Ascending aorta (tissue), 2 donors: ENCODE measurements around the gene PDIA5. TPM values are rescaled to one million over a fixed set of nuclear protein-coding genes. Genes with fewer than 3 reads are reported as not detected.
A peak's percentile ranks its signal among the peaks of the same experiment; 100 is the strongest.

Experiments
- DNase-seq, 2 donors: peaks; one replicate each; pipeline ENCODE4 v3.0.0-alpha.2; 2019; ENCODE audit warnings: low spot score in 2 of 2
- H3K27ac ChIP-seq, 2 donors: fragments of 200-600 bp; sonication (generic); one replicate each; pipeline ENCODE4 v1.5.1; 2016 to 2017; ENCODE audit warnings: mild to moderate bottlenecking in 1 of 2
- H3K27me3 ChIP-seq: fragments of 200-600 bp; sonication (generic); one replicate; pipeline ENCODE4 v1.5.1; 2017
- H3K36me3 ChIP-seq, 2 donors: fragments of 200-600 bp; sonication (generic); one replicate each; pipeline ENCODE4 v1.5.1; 2016
- H3K4me1 ChIP-seq, 2 donors: fragments of 200-600 bp; sonication (generic); one replicate each; pipeline ENCODE4 v1.5.1; 2016 to 2017; ENCODE audit warnings: mild to moderate bottlenecking in 1 of 2
- H3K4me3 ChIP-seq, 2 donors: fragments of 200-600 bp; sonication (generic); one replicate each; pipeline ENCODE4 v1.5.1; 2016 to 2017; ENCODE audit warnings: mild to moderate bottlenecking in 1 of 2
- H3K9me3 ChIP-seq, 2 donors: fragments of 200-600 bp; sonication (generic); one replicate each; pipeline ENCODE4 v1.5.1; 2016
- intact Hi-C: fragments of 100-400 bp; cut with DNase I; formaldehyde crosslinking; loops from one replicate; pipeline ENCODE4 v1.15.1; 2023
- total RNA-seq: library from RNA; depleted of rRNA; stranded (reverse); fragments of >200 nt; gene quantifications from one replicate; pipeline ENCODE4 v1.1.0, GENCODE V29; 2016
- TF ChIP-seq, protein P1 (sequence below), 3 experiments: fragments of 200-600 bp in 2 of 3; fragments of 450-650 bp in 1 of 3; sonication (generic) in 2 of 3; IDR thresholded peaks; one replicate each; pipeline ENCODE4 v1.5.1; 2016 to 2019; ENCODE audit warnings: antibody characterized with exemption in 3 of 3, mild to moderate bottlenecking in 1 of 3, moderate library complexity in 1 of 3

PDIA5 gene
- total RNA-seq, 1 donor from 2014 or later = 21.3 TPM

GRCh38 chr3:123021388-123021787 is 45.4 kb upstream of the PDIA5 start:
- TF ChIP-seq, protein P1, sequence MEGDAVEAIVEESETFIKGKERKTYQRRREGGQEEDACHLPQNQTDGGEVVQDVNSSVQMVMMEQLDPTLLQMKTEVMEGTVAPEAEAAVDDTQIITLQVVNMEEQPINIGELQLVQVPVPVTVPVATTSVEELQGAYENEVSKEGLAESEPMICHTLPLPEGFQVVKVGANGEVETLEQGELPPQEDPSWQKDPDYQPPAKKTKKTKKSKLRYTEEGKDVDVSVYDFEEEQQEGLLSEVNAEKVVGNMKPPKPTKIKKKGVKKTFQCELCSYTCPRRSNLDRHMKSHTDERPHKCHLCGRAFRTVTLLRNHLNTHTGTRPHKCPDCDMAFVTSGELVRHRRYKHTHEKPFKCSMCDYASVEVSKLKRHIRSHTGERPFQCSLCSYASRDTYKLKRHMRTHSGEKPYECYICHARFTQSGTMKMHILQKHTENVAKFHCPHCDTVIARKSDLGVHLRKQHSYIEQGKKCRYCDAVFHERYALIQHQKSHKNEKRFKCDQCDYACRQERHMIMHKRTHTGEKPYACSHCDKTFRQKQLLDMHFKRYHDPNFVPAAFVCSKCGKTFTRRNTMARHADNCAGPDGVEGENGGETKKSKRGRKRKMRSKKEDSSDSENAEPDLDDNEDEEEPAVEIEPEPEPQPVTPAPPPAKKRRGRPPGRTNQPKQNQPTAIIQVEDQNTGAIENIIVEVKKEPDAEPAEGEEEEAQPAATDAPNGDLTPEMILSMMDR (IDR thresholded peaks at IDR 0.05) = no peak
- no peak for DNase-seq
- intact Hi-C loops = loop anchor here (10.0 kb wide), 1 partner anchor 183 kb away; the partner anchor contains the start of gene SEC22A
- H3K9me3 ChIP-seq = no peaks in the 10 kb centered on the region
- H3K4me3 ChIP-seq = no peak overlapping the region
- peaks cover 0 to 3% of the 10 kb centered on the region in 2 donors for H3K4me1 ChIP-seq
- no peak overlapping the region for H3K27ac ChIP-seq
- no peaks in the 10 kb centered on the region for H3K36me3 ChIP-seq
- no peaks in the 10 kb centered on the region for H3K27me3 ChIP-seq

DNA sequence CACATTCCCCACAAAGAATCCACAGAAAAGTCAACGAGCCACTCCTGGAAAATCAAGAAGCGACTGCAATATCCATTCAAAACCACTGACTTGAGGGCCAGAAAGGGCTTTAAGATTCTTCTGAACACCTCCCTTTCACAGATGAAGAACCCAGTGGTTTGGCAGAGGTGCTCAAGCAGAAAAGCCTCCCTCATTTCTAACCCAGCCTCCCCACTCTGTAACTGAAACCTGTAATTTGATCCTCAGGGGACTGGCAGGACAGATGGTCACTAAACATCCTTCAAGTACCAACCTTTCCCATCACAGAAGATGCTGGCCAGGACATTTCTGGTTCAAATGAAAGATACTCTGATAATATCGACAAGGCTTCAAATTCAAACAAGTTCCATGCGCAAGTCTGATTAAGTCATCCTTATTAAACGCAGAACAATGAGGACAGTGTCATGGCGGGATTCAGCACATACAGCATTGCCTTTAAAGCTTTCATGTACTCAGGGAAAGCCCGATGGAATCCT is 44.8 kb upstream of the PDIA5 start:
- H3K4me1 ChIP-seq = peaks cover 2 to 9% of the 10 kb centered on the region in 2 donors
- H3K27ac ChIP-seq = no peak overlapping the region
- intact Hi-C loops = loop anchor here (10.0 kb wide), 1 partner anchor 183 kb away; the partner anchor contains the start of gene SEC22A
- H3K9me3 ChIP-seq = no peaks in the 10 kb centered on the region
- TF ChIP-seq, protein P1 (IDR thresholded peaks at IDR 0.05) = no peak
- H3K4me3 ChIP-seq = no peak overlapping the region
- H3K36me3 ChIP-seq = no peaks in the 10 kb centered on the region
- H3K27me3 ChIP-seq = no peaks in the 10 kb centered on the region
- no peak for DNase-seq

DNA sequence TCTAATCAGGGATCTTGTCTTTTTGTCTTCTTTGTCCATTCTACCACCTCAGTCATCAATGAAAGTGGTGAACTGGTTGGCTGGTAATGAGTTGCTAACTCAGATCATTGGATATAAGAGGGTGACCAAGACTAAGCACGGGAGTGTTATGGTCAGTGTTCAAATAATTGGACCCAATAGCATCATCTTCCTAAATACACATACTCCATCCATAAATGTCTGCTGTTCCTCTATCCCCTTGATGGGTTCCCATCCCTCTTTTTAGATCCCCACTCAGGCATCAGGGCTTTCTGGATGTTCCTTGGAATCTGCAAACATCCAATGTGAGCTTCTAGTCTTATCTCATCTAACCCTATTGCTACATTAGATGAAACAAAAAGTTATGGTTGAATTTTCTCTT is 42.8 kb upstream of the PDIA5 start:
- no peaks in the 10 kb centered on the region for H3K9me3 ChIP-seq
- intact Hi-C loops = loop anchor here (10.0 kb wide), 1 partner anchor 181 kb away; the partner anchor contains the start of gene SEC22A
- no peak overlapping the region for H3K27ac ChIP-seq
- no peaks in the 10 kb centered on the region for H3K36me3 ChIP-seq
- no peak overlapping the region for H3K4me3 ChIP-seq
- TF ChIP-seq, protein P1 (IDR thresholded peaks at IDR 0.05) = no peak
- no peaks in the 10 kb centered on the region for H3K27me3 ChIP-seq
- H3K4me1 ChIP-seq = peaks cover 8 to 13% of the 10 kb centered on the region in 2 donors
- no peak for DNase-seq

DNA sequence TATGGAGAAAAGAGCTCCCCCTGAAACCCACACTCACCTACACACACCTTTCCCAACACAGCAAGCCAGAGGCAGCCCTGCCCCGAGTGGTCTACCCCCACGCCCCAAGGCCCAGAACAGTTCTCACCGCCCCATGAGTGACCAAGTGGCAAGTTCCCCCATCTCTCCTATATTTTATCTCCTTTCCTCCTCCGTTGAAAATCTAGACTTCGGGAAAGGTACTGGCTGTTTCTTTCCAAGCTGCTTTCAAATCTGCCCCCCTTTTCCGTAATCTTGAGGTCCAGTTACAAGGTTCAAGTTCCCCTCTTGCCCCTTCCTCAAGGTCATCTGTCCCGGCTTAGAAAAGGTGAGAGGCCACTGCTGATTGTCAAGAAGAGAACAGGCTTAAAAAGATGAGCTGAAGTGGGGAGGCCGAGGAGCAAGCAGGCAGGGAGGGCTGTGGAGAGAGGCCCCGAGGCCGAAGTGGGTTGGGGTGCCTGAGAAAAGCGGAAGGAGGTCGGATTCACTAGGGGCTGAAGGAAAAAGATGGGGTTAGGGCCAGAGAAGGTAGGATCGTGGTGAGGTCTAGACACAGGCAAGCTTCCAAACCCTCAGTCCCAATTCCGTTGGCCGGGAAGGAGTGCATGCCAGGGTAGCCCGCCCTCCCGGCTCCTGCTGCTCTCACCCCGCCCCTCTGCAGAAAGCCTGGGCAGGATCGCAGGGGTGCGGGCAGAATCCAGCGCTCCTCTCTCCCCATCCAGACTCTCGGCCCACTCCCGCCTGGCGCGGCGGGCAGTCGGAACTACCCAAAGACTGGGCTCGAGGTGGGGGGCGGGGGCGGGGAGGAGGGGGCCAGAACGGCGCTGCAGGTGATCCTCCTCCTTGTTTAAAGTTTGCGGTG is 40.9 kb upstream of the PDIA5 start:
- no peaks in the 10 kb centered on the region for H3K36me3 ChIP-seq
- H3K27ac ChIP-seq = no peak overlapping the region
- H3K27me3 ChIP-seq = no peaks in the 10 kb centered on the region
- peak overlapping the region; percentile 64 to 65 for H3K4me3 ChIP-seq
- no peaks in the 10 kb centered on the region for H3K9me3 ChIP-seq
- peaks cover 8 to 13% of the 10 kb centered on the region in 2 donors for H3K4me1 ChIP-seq
- peak in 1 of 2 donors; percentile 67 for DNase-seq
- TF ChIP-seq, protein P1 (IDR thresholded peaks at IDR 0.05) = no peak
- intact Hi-C loops = loop anchor here (5.0 to 10.0 kb wide), 3 partner anchors 49 to 231 kb away; partner anchors contain the start of gene SEC22A

GRCh38 chr3:123026565-123027291 is 40.1 kb upstream of the PDIA5 start:
- Histone ChIP-seq H3K4me1 (peaks cover 8 to 13% of the 10 kb centered on the region in 2 donors), H3K27me3 (no peaks in the 10 kb centered on the region), H3K27ac (no peak overlapping the region), H3K9me3 (no peaks in the 10 kb centered on the region), H3K4me3 (peak overlapping the region; percentile 64 to 65), H3K36me3 (no peaks in the 10 kb centered on the region)
- peak in 1 of 2 donors; percentile 66 for DNase-seq
- TF ChIP-seq, protein P1 (IDR thresholded peaks at IDR 0.05) = no peak
- intact Hi-C loops = loop anchor here (5.0 to 10.0 kb wide), 3 partner anchors 49 to 231 kb away; partner anchors contain the start of gene SEC22A
